Measurements from ENCODE around the gene MAML1. TPM values are rescaled to one million over a fixed set of nuclear protein-coding genes. Genes with fewer than 3 reads are reported as not detected.

The MAML1 gene
- total and polyA plus RNA-seq, 4 experiments from 2014 or later = 1.5 to 56.5 (median 31.7) TPM

GRCh38 chr5:179805529-179806249, 73.1 kb downstream of the MAML1 start:
- peaks cover 42% of the 10 kb centered on the region for H3K4me1 ChIP-seq (ENCODE audit: insufficient read depth, low read length)
- peak in 3 of 5 donors; percentile 34 to 41 (median 37) for DNase-seq
- H3K36me3 Mint-ChIP-seq = peaks cover 3 to 7% of the 10 kb centered on the region in 2 donors
- POLR2A ChIA-PET (ENCODE audit: partially characterized antibody) = interaction anchor here (0.7 to 8.7 kb wide), 14 partner anchors 11 to 255 kb away, joined by 3 to 159 read pairs (median 6); partner anchors contain the start of genes HNRNPH1, LTC4S, MAML1 and MRNIP
- intact Hi-C loops (cut with micrococcal nuclease) = loop anchor here (1.0 to 10.0 kb wide), 5 partner anchors 9 to 487 kb away; partner anchors contain the start of genes MAPK9 and TBC1D9B
- H3K27me3 ChIP-seq (ENCODE audit: insufficient read depth, low read length) = no peaks in the 10 kb centered on the region
- CTCF ChIA-PET (ENCODE audit: partially characterized antibody) = interaction anchor here (0.9 to 1.5 kb wide), 4 partner anchors 9 to 182 kb away, joined by 3 to 4 read pairs (median 4); partner anchors contain the start of genes HNRNPH1 and TBC1D9B
- H3K9me3 Mint-ChIP-seq = no peaks in the 10 kb centered on the region
- H3K27ac ChIP-seq (ENCODE audit: low read depth, low read length) = peak overlapping the region; percentile 61
- peaks cover 14 to 42% (median 30%) of the 10 kb centered on the region in 4 donors for H3K4me1 Mint-ChIP-seq
- no peaks in the 10 kb centered on the region for H3K27me3 Mint-ChIP-seq
- no peaks in the 10 kb centered on the region for H3K9me3 ChIP-seq (ENCODE audit: control insufficient read depth in 1 of 2, low read length in 2 of 2)
- peak overlapping the region in 6 of 7 donors; percentile 80 to 90 (median 86) for H3K27ac Mint-ChIP-seq
- peak overlapping the region; percentile 80 to 90 (median 86) for H3K4me3 Mint-ChIP-seq
- no peaks in the 10 kb centered on the region for H3K36me3 ChIP-seq (ENCODE audit: insufficient read depth, low read length)
- H3K4me3 ChIP-seq (ENCODE audit: low read length in 2 of 2) = peak overlapping the region; percentile 11 to 54

GRCh38 chr5:179806250-179807048, 73.8 kb downstream of the MAML1 start, which contains the start of gene MGAT4B:
MGAT4B (minus strand) TSS chr5:179806866; CDS start chr5:179806583, 283 bp downstream.
- CTCF ChIA-PET (ENCODE audit: partially characterized antibody) = interaction anchor here (0.9 to 1.5 kb wide), 4 partner anchors 9 to 183 kb away, joined by 3 to 4 read pairs (median 4); partner anchors contain the start of genes HNRNPH1 and TBC1D9B
- peak within 1 kb of the TSS; percentile 61 for H3K27ac ChIP-seq (ENCODE audit: low read depth, low read length)
- peak within 1 kb of the TSS; percentile 11 to 55 for H3K4me3 ChIP-seq (ENCODE audit: low read length in 2 of 2)
- Mint-ChIP-seq H3K27ac (peak within 1 kb of the TSS in 3 of 7 donors; percentile 59 to 73 (median 60)), H3K36me3 (peaks cover 3 to 7% of the 10 kb centered on the region in 2 donors), H3K9me3 (no peaks in the 10 kb centered on the region), H3K27me3 (no peaks in the 10 kb centered on the region), H3K4me1 (peaks cover 14 to 42% (median 30%) of the 10 kb centered on the region in 4 donors), H3K4me3 (peak within 1 kb of the TSS; percentile 71 to 87 (median 78))
- H3K36me3 ChIP-seq (ENCODE audit: insufficient read depth, low read length) = no peaks in the 10 kb centered on the region
- DNase-seq = peak; percentile 59 to 68 (median 63)
- intact Hi-C loops (cut with micrococcal nuclease) = loop anchor here (1.0 to 10.0 kb wide), 6 partner anchors 10 to 486 kb away; partner anchors contain the start of genes MAPK9, MRNIP and TBC1D9B
- no peaks in the 10 kb centered on the region for H3K27me3 ChIP-seq (ENCODE audit: insufficient read depth, low read length)
- POLR2A ChIA-PET (ENCODE audit: partially characterized antibody) = interaction anchor here (0.6 to 8.7 kb wide), 19 partner anchors 12 to 256 kb away, joined by 3 to 159 read pairs (median 4); partner anchors contain the start of genes HNRNPH1, LTC4S, MAML1 and MRNIP
- peaks cover 41% of the 10 kb centered on the region for H3K4me1 ChIP-seq (ENCODE audit: insufficient read depth, low read length)
- no peaks in the 10 kb centered on the region for H3K9me3 ChIP-seq (ENCODE audit: control insufficient read depth in 1 of 2, low read length in 2 of 2)

DNA sequence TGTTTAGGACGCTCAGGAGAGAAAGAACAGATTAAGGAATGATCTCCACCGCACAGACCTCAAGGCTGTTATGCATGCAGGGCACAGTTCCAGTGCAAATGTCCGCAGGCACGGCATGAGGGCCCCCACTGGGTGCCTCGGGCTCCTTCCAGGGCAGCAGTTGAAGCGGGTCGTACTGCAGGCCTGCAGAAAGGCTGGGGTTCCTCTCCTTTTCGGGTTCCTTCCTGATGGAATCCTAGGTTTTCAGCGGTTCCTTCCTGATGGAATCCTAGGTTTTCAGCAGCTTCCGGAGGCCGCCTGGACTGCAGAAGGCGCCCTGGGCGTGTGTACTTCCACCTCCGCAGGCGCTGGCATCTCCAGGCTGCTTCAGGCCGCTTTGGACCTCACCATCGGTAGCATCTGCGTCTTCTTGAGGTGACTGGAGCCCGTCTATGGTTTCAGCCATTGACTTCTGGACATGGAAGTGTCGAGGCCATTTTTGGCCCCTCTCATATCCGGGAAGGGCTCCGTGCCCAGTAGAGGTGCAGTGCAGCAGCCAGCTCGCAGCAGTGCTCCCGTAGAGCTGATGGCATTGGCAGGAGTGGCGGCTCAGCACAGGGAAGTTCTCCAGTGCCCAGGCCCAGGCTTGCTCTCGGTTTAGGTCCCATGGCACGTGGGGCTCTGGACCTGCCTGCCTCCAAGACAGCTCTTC, 79.7 kb downstream of the MAML1 start:
- Mint-ChIP-seq H3K36me3 (peaks cover 11 to 14% of the 10 kb centered on the region in 2 donors), H3K27ac (peak overlapping the region in 2 of 7 donors; percentile 15 to 51), H3K4me1 (peaks cover 1 to 11% (median 2%) of the 10 kb centered on the region in 4 donors), H3K9me3 (no peaks in the 10 kb centered on the region), H3K4me3 (no peak overlapping the region), H3K27me3 (peaks cover 0 to 2% of the 10 kb centered on the region in 2 donors)
- H3K9me3 ChIP-seq (ENCODE audit: control insufficient read depth in 1 of 2, low read length in 2 of 2) = no peaks in the 10 kb centered on the region
- H3K36me3 ChIP-seq (ENCODE audit: insufficient read depth, low read length) = peaks cover 5% of the 10 kb centered on the region
- H3K27me3 ChIP-seq (ENCODE audit: insufficient read depth, low read length) = no peaks in the 10 kb centered on the region
- intact Hi-C loops (cut with micrococcal nuclease) = no loop called here
- H3K27ac ChIP-seq (ENCODE audit: low read depth, low read length) = no peak overlapping the region
- POLR2A ChIA-PET (ENCODE audit: partially characterized antibody) = interaction anchor here (1.9 kb wide), 1 partner anchor 17 kb away, joined by 7 read pairs; no protein-coding TSS in a partner anchor
- DNase-seq = no peak
- peaks cover 2% of the 10 kb centered on the region for H3K4me1 ChIP-seq (ENCODE audit: insufficient read depth, low read length)
- H3K4me3 ChIP-seq (ENCODE audit: low read length in 2 of 2) = no peak overlapping the region
- CTCF ChIA-PET (ENCODE audit: partially characterized antibody) = interaction anchor here (1.5 to 4.3 kb wide), 2 partner anchors 11 to 16 kb away, joined by 5 to 25 read pairs; no protein-coding TSS in a partner anchor

- DNase-seq = no peak
- POLR2A ChIA-PET (ENCODE audit: partially characterized antibody) = interaction anchor here (1.1 to 1.9 kb wide), 2 partner anchors 17 to 19 kb away, joined by 3 to 7 read pairs; partner anchors contain the start of gene LTC4S
- CTCF ChIA-PET (ENCODE audit: partially characterized antibody) = interaction anchor here (4.3 kb wide), 1 partner anchor 12 kb away, joined by 25 read pairs; no protein-coding TSS in a partner anchor
- H3K4me3 Mint-ChIP-seq = no peak overlapping the region
- H3K4me1 ChIP-seq (ENCODE audit: insufficient read depth, low read length) = peaks cover 8% of the 10 kb centered on the region
- peaks cover 11 to 14% of the 10 kb centered on the region in 2 donors for H3K36me3 Mint-ChIP-seq
- peaks cover 5% of the 10 kb centered on the region for H3K36me3 ChIP-seq (ENCODE audit: insufficient read depth, low read length)
- peaks cover 2 to 11% (median 8%) of the 10 kb centered on the region in 4 donors for H3K4me1 Mint-ChIP-seq
- intact Hi-C loops (cut with micrococcal nuclease) = no loop called here
- H3K27ac Mint-ChIP-seq = peak overlapping the region in 3 of 7 donors; percentile 46 to 76 (median 53)
- no peak overlapping the region for H3K4me3 ChIP-seq (ENCODE audit: low read length in 2 of 2)
- no peaks in the 10 kb centered on the region for H3K9me3 Mint-ChIP-seq
- H3K27me3 ChIP-seq (ENCODE audit: insufficient read depth, low read length) = no peaks in the 10 kb centered on the region
- no peak overlapping the region for H3K27ac ChIP-seq (ENCODE audit: low read depth, low read length)
- H3K9me3 ChIP-seq (ENCODE audit: control insufficient read depth in 1 of 2, low read length in 2 of 2) = no peaks in the 10 kb centered on the region
- H3K27me3 Mint-ChIP-seq = peaks cover 0 to 2% of the 10 kb centered on the region in 2 donors
These were observed 80.5 kb downstream of the MAML1 start for GRCh38 chr5:179812997-179813607.

GRCh38 chr5:179814090-179814489, 81.5 kb downstream of the MAML1 start:
- peaks cover 5% of the 10 kb centered on the region for H3K36me3 ChIP-seq (ENCODE audit: insufficient read depth, low read length)
- intact Hi-C loops (cut with micrococcal nuclease) = no loop called here
- ChIA-PET CTCF (ENCODE audit: partially characterized antibody) (interaction anchor here (4.3 kb wide), 1 partner anchor 13 kb away, joined by 25 read pairs; no protein-coding TSS in a partner anchor), POLR2A (ENCODE audit: partially characterized antibody) (interaction anchor here (1.1 kb wide), 1 partner anchor 20 kb away, joined by 3 read pairs; the partner anchor contains the start of gene LTC4S)
- H3K9me3 Mint-ChIP-seq = no peaks in the 10 kb centered on the region
- DNase-seq = no peak
- H3K9me3 ChIP-seq (ENCODE audit: control insufficient read depth in 1 of 2, low read length in 2 of 2) = no peaks in the 10 kb centered on the region
- peak overlapping the region in 2 of 7 donors; percentile 30 to 76 for H3K27ac Mint-ChIP-seq
- peaks cover 8 to 19% (median 15%) of the 10 kb centered on the region in 4 donors for H3K4me1 Mint-ChIP-seq
- H3K27me3 Mint-ChIP-seq = peaks cover 0 to 2% of the 10 kb centered on the region in 2 donors
- H3K36me3 Mint-ChIP-seq = peaks cover 11 to 17% of the 10 kb centered on the region in 2 donors
- no peaks in the 10 kb centered on the region for H3K27me3 ChIP-seq (ENCODE audit: insufficient read depth, low read length)
- H3K27ac ChIP-seq (ENCODE audit: low read depth, low read length) = no peak overlapping the region
- H3K4me1 ChIP-seq (ENCODE audit: insufficient read depth, low read length) = peaks cover 17% of the 10 kb centered on the region
- no peak overlapping the region for H3K4me3 ChIP-seq (ENCODE audit: low read length in 2 of 2)
- H3K4me3 Mint-ChIP-seq = no peak overlapping the region
